Stimulated activated CD8-positive, alpha-beta memory T cell treated with anti-CD3 and anti-CD28 coated beads, Interleukin-12 subunit alpha, Interleukin-12 subunit beta, amount 100 ng/mL, for 1 hour (primary cell): ENCODE results near the gene B3GNT5.
"Not testable (repeated sequence)": the region's sequence is repeated elsewhere in the genome, so short reads cannot be mapped to it uniquely, and the experiment has no call there.

Experiments
- DNase-seq: peaks from one replicate; pipeline ENCODE4 v3.0.0-alpha.2; 2020; ENCODE audit warnings: low read depth

B3GNT5 gene

GRCh38 chr3:183230251-183230650, 22.8 kb upstream of the B3GNT5 start:
- DNase-seq: not testable (repeated sequence)

- DNase-seq: no peak
Measured at GRCh38 chr3:183230826-183231225, 22.2 kb upstream of the B3GNT5 start.

GRCh38 chr3:183233966-183234365, 19.1 kb upstream of the B3GNT5 start:
- no peak for DNase-seq

- DNase-seq: no peak
Measured at GRCh38 chr3:183239046-183239445, 14.0 kb upstream of the B3GNT5 start.

- DNase-seq: no peak
Measured at GRCh38 chr3:183242431-183242830, 10.6 kb upstream of the B3GNT5 start.

- no peak for DNase-seq
Measured at GRCh38 chr3:183244219-183244618, 8.8 kb upstream of the B3GNT5 start.

GRCh38 chr3:183244981-183245476, 8.0 kb upstream of the B3GNT5 start:
- DNase-seq: no peak

- DNase-seq: no peak
Measured at GRCh38 chr3:183247011-183247589, 6.0 kb upstream of the B3GNT5 start.

GRCh38 chr3:183249006-183249718, 3.9 kb upstream of the B3GNT5 start:
- DNase-seq: no peak

- DNase-seq: no peak
Measured at GRCh38 chr3:183252118-183252782, 803 bp upstream of the B3GNT5 start.

- no peak for DNase-seq
Measured at GRCh38 chr3:183253528-183254486, 754 bp downstream of the B3GNT5 start.

- DNase-seq: no peak
Measured at GRCh38 chr3:183254487-183255347, 1.7 kb downstream of the B3GNT5 start.

- DNase-seq: no peak
Measured at GRCh38 chr3:183255348-183255730, 2.3 kb downstream of the B3GNT5 start.

- no peak for DNase-seq
Measured at GRCh38 chr3:183259087-183259486, 6.0 kb downstream of the B3GNT5 start.

GRCh38 chr3:183259621-183260020, 6.6 kb downstream of the B3GNT5 start:
- DNase-seq: no peak

- no peak for DNase-seq
Measured at GRCh38 chr3:183260167-183260904, 7.3 kb downstream of the B3GNT5 start.

- no peak for DNase-seq
Measured at GRCh38 chr3:183261151-183261724, 8.2 kb downstream of the B3GNT5 start.

GRCh38 chr3:183262875-183263378, 9.9 kb downstream of the B3GNT5 start:
- DNase-seq: no peak

GRCh38 chr3:183264268-183264667, 11.2 kb downstream of the B3GNT5 start:
- no peak for DNase-seq

GRCh38 chr3:183265157-183265642, 12.1 kb downstream of the B3GNT5 start:
- no peak for DNase-seq
